H7 (cell line): Measurements from ENCODE around the gene PLCL2. TPM values are rescaled to one million over a fixed set of nuclear protein-coding genes. Genes with fewer than 3 reads are reported as not detected.

ENCODE experiments used
- DNase-seq: peaks from one replicate; pipeline ENCODE4 v3.0.0; 2012
- H3K27me3 ChIP-seq: 2 replicates; pipeline ENCODE4 v1.6.0; 2011; ENCODE audit warnings: mild to moderate bottlenecking, low read length; ENCODE audit not compliant: control insufficient read depth, insufficient read depth
- H3K36me3 ChIP-seq: replicated peaks from 2 replicates; pipeline ENCODE4 v1.5.1; 2011; ENCODE audit warnings: low read length; ENCODE audit not compliant: control insufficient read depth, insufficient read depth
- H3K4me3 ChIP-seq: 2 replicates; pipeline ENCODE4 v1.5.1; 2011; ENCODE audit warnings: low read depth, mild to moderate bottlenecking, control low read depth, low read length, moderate library complexity; ENCODE audit not compliant: insufficient read depth
- total RNA-seq: library from RNA; depleted of rRNA; stranded (reverse); fragments of >200 nt; shearing (Covaris generic); gene quantifications from 2 replicates; pipeline ENCODE4 v1.2.3, GENCODE V29; 2014; rRNA removed

PLCL2 gene
- 1.9 and 3.3 TPM in 2 replicates for total RNA-seq

DNA sequence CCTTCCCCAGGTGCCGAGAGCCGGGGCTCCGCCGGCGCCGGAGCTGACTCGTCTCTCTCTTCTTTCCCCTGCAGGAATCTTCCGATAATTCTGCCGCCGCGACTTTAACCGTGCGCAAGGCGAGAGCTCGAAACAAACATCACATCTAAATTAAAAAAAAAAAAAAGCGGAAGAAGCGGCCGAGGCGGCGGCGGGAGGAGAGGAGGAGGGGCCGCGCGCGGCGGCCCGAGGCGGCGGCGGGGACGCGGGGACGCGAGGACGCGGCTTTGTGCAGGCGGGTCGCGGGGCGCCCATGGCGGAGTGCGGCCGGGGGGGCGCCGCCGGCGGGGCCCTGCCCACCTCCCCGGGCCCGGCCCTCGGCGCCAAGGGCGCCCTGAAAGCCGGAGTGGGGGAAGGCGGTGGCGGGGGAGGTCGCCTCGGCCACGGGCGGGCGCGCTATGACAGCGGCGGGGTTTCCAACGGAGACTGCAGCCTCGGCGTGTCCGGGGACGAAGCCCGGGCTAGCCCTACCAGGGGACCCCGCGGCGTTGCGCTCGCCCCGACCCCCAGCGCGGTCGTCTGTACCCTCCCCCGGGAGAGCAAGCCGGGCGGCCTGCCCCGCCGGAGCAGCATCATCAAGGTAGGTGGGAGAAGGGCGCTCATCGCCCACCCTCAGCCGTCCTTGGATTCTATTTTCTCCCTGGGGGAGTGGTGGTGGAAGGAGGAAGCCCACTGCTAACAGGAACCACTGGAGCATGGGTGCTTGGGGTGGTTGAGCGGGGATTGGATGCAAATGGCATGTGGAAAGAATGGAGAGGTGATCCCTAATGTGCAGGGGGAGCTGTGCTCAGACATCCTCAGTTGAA, at the start of gene PLCL2:
TSS of gene PLCL2 (plus strand) at position 208 of the 845 bp plus-strand sequence. CDS start at position 293, 85 bp downstream.
- H3K36me3 ChIP-seq = no peaks in the 10 kb centered on the region
- peak within 1 kb of the TSS; percentile 59 for H3K4me3 ChIP-seq
- peaks cover 55% of the 10 kb centered on the region for H3K27me3 ChIP-seq
- DNase-seq = peak; percentile 81

DNA sequence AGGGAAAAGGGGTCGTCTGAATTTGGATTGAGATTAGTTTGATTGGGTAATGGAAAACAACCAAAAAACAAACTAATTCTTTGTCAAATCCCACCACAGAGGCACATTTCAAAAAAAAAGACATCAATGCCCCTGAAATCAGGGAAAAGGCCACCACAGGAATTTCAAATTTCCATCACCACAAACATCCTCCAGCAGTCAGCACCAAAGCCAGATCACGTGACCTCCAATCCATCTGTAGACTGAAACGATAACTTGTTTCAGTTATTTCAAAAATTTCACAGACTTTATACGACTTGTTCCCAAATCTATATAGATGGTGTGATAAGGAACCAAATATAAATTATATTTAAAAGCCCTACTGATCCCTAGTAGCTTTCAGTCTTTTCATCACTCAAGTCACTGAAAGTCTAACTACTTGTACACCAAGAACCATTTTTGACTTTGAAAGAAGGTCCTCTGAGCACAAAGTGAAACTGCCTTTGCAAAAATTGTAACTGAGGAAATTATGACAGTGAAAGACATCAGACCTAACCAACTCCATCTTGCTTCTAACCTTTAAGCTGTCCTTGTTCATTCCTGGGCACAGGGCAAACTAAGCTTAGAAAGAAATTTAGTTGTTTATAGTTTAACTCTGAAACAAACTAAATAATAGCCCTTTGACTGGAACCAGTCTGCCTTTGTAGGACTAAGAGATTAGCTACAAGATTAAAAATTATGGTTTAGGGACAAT, 48.1 kb upstream of the PLCL2 start:
- Histone ChIP-seq H3K27me3 (no peaks in the 10 kb centered on the region), H3K4me3 (no peak overlapping the region), H3K36me3 (no peaks in the 10 kb centered on the region)
- no peak for DNase-seq

GRCh38 chr3:16837602-16838001, 47.2 kb upstream of the PLCL2 start:
- Histone ChIP-seq H3K4me3 (no peak overlapping the region), H3K36me3 (no peaks in the 10 kb centered on the region), H3K27me3 (no peaks in the 10 kb centered on the region)
- DNase-seq = no peak

GRCh38 chr3:16838561-16838960, 46.2 kb upstream of the PLCL2 start:
- no peak overlapping the region for H3K4me3 ChIP-seq
- no peaks in the 10 kb centered on the region for H3K27me3 ChIP-seq
- DNase-seq = no peak
- no peaks in the 10 kb centered on the region for H3K36me3 ChIP-seq

DNA sequence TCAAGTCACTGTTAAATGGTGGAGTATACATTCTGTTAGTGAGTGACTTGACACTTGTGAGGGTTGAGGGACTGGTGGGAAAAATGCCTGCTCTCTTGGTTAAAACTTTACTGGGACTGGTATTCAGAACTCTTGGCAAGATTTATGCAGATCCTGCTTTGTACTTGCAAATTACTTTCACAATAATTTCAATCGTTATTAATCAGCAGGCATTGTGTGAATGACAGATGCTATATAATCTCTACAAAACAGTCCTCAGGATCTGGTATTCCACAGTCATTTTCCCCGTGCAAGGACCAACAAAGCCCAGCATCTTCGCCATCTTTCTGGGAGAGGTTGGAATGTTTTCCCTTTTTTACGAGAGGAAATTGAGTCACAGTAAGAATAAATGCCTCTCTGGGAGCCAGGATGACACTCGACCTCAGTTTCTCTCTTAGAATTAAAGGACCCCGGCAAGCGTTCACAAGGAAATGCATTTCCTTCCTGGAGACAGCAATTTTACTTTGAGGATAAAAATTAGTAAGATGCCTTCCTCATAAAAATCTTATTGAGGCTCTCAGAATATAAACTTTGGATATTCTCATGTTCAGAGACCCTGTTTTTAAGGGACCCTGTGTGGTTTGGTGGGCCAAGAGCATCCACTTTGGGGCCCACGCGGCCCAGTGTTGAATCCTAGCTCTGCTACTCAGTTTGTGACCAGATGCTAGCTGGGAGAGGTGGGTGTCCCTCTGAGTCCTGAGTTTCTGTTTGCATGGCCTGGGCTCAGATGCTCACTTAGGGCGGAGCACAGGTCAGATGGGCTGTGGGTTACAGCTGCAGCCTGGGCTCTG, 45.3 kb upstream of the PLCL2 start:
- Histone ChIP-seq H3K27me3 (no peaks in the 10 kb centered on the region), H3K4me3 (no peak overlapping the region), H3K36me3 (no peaks in the 10 kb centered on the region)
- peak; percentile 30 for DNase-seq

GRCh38 chr3:16840101-16840424, 44.7 kb upstream of the PLCL2 start:
- no peaks in the 10 kb centered on the region for H3K27me3 ChIP-seq
- DNase-seq = no peak

GRCh38 chr3:16841041-16841753, 43.6 kb upstream of the PLCL2 start:
- no peak for DNase-seq

More at GRCh38 chr3:16840101-16840424, 44.7 kb upstream of the PLCL2 start:
- no peaks in the 10 kb centered on the region for H3K36me3 ChIP-seq
- no peak overlapping the region for H3K4me3 ChIP-seq

GRCh38 chr3:16841904-16842271, 42.9 kb upstream of the PLCL2 start:
- Histone ChIP-seq H3K27me3 (no peaks in the 10 kb centered on the region), H3K4me3 (no peak overlapping the region), H3K36me3 (no peaks in the 10 kb centered on the region)
- no peak for DNase-seq

More at GRCh38 chr3:16841041-16841753, 43.6 kb upstream of the PLCL2 start:
- Histone ChIP-seq H3K27me3 (no peaks in the 10 kb centered on the region), H3K4me3 (no peak overlapping the region), H3K36me3 (no peaks in the 10 kb centered on the region)

DNA sequence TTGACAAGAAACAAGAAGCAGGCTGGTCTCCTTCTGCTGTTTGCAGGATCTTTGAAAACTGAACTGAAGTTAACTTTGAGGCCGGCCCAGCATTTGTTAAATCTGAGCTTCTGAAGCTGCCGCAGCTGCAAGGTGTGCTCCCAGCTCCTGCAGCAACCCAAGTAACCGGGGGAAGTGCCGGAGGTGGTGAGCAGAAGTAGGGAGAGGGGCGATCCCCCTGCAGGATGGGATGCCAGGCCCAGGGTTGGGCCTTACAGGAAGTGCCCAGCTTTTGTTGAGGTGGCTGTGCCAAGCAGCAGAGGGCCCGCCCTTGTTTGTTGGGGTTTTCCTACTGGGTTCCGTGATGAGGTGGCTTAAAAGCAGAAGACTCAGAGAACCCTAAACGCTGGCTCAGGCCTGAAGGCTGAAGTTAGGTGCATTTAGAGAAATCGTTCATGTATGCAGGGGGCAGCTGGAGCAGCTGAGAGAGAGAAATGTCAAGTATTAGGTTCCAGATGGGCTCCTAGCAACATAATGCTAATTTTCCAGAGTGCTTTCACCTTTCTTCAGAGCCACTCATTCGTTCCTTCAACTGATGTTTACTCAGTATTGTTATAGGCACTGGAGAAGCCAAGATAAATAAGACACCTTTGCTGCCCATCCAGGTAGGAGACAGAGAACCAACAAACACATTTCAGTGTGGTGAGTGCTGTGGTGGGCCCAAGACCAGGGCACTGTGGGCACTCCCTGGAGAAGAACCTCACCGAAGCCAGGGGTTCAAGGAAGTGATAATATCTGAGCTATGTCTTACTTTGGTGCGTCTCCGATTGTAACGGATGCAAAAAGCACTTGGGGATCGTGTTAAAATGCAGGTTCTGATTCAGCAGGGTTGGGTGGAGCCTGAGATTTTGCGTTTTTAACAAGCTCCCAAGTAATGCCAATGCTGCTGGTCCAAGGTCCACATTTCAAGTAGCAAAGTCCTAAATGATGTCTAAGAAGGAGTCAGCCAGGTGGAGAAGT, 42.2 kb upstream of the PLCL2 start:
- Histone ChIP-seq H3K27me3 (no peaks in the 10 kb centered on the region), H3K4me3 (no peak overlapping the region), H3K36me3 (no peaks in the 10 kb centered on the region)
- DNase-seq = peak; percentile 13

DNA sequence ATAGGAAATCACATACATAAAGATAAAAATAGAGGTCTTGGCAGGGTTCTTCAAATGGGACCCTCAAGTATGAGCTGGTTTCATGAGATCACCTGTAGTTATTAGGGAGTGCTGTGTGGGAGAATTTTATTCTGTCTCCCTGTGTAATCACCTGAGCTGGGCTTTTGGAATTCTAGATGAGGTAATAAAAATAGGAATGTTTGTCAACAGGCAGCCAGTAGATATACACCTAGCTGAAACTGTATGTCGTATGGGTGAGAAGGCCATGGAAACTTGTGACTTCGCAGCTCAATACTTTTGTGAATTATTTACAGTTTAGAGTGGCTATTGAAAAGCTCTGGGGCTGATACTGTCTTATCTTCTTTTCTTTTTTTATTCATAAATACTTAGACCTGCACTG, 40.5 kb upstream of the PLCL2 start:
- Histone ChIP-seq H3K36me3 (no peaks in the 10 kb centered on the region), H3K27me3 (no peaks in the 10 kb centered on the region), H3K4me3 (no peak overlapping the region)
- no peak for DNase-seq

DNA sequence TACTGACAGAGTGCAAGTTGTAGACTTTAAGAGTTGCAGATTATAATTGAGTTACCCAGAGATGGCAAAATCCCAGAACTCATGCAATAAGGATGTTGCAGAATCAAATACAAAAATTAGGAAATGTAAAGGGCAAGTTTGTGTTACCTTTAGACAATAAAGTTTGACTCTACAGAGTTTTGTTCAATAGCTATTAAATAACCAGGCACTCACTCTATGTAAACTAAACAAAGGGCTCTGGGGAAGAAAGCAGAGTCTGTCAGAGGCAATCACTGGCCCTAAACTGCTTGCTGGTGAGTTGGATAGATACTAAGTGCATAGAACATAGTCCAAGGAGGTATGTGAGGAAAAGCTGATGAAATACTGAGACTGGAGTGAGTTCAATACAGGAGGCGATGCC, 40.0 kb upstream of the PLCL2 start:
- H3K27me3 ChIP-seq = no peaks in the 10 kb centered on the region
- no peak overlapping the region for H3K4me3 ChIP-seq
- DNase-seq = no peak
- H3K36me3 ChIP-seq = no peaks in the 10 kb centered on the region

DNA sequence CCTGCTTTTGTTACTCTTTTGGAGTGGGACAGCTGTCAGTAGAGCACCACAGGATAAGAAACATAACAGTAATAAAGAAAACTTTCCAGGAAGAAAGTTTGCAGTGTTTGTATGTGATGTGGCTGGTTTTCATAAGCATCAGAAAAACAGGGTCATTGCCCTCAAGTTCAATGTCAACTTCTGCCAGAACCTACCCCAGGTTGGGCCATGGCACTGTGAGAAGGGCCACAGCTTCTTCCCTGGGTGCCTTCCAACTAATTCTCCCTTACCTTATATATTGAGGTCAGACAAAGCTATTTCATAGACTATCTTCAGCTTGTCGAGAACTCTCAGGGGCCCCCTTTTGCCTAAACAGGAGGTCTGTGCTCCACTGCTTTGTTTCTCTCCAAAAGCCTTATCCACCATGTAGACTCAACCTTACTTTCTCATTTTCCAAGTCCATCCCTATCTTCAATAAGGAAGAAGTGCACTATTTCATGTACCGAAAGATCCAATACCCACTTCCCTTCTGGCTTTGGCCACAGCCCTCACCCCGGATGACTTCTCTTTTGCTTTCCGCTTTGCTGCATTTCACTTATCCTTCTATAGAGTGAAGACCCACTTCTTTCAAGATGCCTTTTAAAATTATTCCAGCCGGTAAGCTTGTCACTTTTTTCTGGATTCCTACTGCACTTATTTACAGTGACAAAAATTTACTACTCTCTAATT, 38.2 kb upstream of the PLCL2 start:
- no peaks in the 10 kb centered on the region for H3K36me3 ChIP-seq
- no peak overlapping the region for H3K4me3 ChIP-seq
- DNase-seq = no peak
- H3K27me3 ChIP-seq = no peaks in the 10 kb centered on the region

GRCh38 chr3:16848007-16848406, 36.7 kb upstream of the PLCL2 start:
- H3K27me3 ChIP-seq = no peaks in the 10 kb centered on the region
- DNase-seq = no peak
- no peak overlapping the region for H3K4me3 ChIP-seq
- no peaks in the 10 kb centered on the region for H3K36me3 ChIP-seq
